Ascending aorta (tissue), 2 donors: ENCODE results near the gene TRPM3. TPM values are rescaled to one million over a fixed set of nuclear protein-coding genes. Genes with fewer than 3 reads are reported as not detected.
A peak's percentile ranks its signal among the peaks of the same experiment; 100 is the strongest.

ENCODE experiments used
- DNase-seq, 2 donors: peaks; one replicate each; pipeline ENCODE4 v3.0.0-alpha.2; 2019; ENCODE audit warnings: low spot score in 2 of 2
- H3K27ac ChIP-seq, 2 donors: fragments of 200-600 bp; sonication (generic); one replicate each; pipeline ENCODE4 v1.5.1; 2016 to 2017; ENCODE audit warnings: mild to moderate bottlenecking in 1 of 2
- H3K27me3 ChIP-seq: fragments of 200-600 bp; sonication (generic); one replicate; pipeline ENCODE4 v1.5.1; 2017
- H3K36me3 ChIP-seq, 2 donors: fragments of 200-600 bp; sonication (generic); one replicate each; pipeline ENCODE4 v1.5.1; 2016
- H3K4me1 ChIP-seq, 2 donors: fragments of 200-600 bp; sonication (generic); one replicate each; pipeline ENCODE4 v1.5.1; 2016 to 2017; ENCODE audit warnings: mild to moderate bottlenecking in 1 of 2
- H3K4me3 ChIP-seq, 2 donors: fragments of 200-600 bp; sonication (generic); one replicate each; pipeline ENCODE4 v1.5.1; 2016 to 2017; ENCODE audit warnings: mild to moderate bottlenecking in 1 of 2
- H3K9me3 ChIP-seq, 2 donors: fragments of 200-600 bp; sonication (generic); one replicate each; pipeline ENCODE4 v1.5.1; 2016
- intact Hi-C: fragments of 100-400 bp; cut with DNase I; formaldehyde crosslinking; loops from one replicate; pipeline ENCODE4 v1.15.1; 2023
- total RNA-seq: library from RNA; depleted of rRNA; stranded (reverse); fragments of >200 nt; gene quantifications from one replicate; pipeline ENCODE4 v1.1.0, GENCODE V29; 2016
- TF ChIP-seq, protein P1 (sequence below), 3 experiments: fragments of 200-600 bp in 2 of 3; fragments of 450-650 bp in 1 of 3; sonication (generic) in 2 of 3; IDR thresholded peaks; one replicate each; pipeline ENCODE4 v1.5.1; 2016 to 2019; ENCODE audit warnings: antibody characterized with exemption in 3 of 3, mild to moderate bottlenecking in 1 of 3, moderate library complexity in 1 of 3

Gene TRPM3
- total RNA-seq, 1 donor from 2014 or later: 3.3 TPM

DNA sequence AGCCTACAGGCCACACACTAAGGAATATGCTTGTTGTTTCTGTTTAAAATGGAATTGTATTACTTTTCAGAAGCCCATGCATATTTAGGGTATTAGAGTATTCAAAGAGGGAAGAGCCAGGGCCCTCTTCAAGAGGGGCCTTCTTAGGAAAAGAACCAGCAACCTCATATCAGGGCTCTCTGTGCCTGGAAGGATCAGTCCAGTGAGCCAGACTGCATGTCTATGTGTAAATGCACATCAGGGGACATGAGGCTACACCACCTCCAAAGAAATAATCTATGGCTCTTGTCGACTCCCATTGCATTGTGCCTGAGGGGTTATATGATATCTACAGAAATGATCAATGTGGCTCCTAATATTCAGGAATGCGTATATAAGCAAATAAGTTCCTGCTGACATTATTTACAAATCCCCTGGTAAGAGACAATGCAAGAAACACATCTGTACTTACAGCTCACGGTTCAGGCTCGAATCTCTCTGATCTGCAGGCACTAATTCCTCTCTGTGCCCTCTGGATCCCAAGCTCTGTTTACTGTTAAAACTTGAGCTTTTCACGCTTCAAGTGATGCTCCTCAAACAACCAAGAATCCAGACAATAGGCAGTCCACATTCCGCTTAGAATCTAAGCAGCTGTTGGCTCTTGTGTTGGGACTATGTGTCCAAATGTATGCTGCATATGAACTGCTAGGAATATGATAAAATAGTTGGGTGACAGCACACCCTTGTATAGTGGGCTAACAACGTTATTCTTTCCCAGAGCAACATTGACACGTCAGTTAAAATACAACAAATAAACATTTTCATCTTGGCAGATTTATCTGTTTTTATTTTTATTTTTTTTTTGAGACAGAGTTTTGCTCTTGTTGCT, 556.7 kb downstream of the TRPM3 start:
- H3K4me3 ChIP-seq: no peak overlapping the region
- no peaks in the 10 kb centered on the region for H3K27me3 ChIP-seq
- H3K4me1 ChIP-seq: no peaks in the 10 kb centered on the region
- DNase-seq: no peak
- intact Hi-C loops: no loop called here
- TF ChIP-seq, protein P1, sequence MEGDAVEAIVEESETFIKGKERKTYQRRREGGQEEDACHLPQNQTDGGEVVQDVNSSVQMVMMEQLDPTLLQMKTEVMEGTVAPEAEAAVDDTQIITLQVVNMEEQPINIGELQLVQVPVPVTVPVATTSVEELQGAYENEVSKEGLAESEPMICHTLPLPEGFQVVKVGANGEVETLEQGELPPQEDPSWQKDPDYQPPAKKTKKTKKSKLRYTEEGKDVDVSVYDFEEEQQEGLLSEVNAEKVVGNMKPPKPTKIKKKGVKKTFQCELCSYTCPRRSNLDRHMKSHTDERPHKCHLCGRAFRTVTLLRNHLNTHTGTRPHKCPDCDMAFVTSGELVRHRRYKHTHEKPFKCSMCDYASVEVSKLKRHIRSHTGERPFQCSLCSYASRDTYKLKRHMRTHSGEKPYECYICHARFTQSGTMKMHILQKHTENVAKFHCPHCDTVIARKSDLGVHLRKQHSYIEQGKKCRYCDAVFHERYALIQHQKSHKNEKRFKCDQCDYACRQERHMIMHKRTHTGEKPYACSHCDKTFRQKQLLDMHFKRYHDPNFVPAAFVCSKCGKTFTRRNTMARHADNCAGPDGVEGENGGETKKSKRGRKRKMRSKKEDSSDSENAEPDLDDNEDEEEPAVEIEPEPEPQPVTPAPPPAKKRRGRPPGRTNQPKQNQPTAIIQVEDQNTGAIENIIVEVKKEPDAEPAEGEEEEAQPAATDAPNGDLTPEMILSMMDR (IDR thresholded peaks at IDR 0.05): no peak
- H3K27ac ChIP-seq: peak overlapping the region in 1 of 2 donors; percentile 63
- H3K9me3 ChIP-seq: no peaks in the 10 kb centered on the region
- H3K36me3 ChIP-seq: no peaks in the 10 kb centered on the region

DNA sequence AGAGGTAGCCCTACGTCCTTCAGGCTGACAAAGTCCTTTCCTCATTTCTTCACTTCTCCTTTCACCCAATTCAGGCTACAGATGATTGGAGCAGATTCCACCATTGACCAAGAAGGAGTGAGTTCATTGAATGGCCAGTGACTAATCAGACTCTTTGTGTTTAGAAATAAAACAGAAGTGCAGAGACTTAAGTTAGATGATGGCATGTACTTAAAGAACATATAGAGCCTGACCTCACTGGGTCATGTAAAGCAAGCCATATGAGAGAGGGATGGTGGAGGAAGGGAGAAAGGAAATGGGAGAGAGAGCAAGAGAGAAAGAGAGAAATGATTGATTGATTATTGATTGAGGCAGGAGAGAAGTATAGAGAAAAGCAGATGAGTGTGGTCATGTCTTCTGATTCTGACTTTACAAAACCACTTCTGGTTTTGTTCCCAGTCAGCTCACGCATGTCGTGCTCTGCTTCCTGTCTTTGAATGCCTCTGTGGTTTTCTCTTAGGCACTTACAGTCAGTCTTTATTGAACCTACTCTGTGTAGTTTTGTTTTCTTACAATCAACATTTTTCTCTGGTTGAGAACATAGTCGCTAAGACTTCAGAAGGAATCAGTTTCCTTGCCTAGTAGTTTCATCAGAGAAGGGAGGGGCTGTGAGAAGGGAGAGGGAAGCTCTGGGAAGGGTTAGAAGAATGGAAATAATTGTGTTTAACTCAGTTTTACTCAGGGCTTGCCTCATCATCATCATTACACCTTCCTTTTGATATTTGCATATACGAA, 557.8 kb downstream of the TRPM3 start:
- Histone ChIP-seq H3K36me3 (no peaks in the 10 kb centered on the region), H3K4me3 (no peak overlapping the region), H3K27ac (peak overlapping the region; percentile 3 to 63), H3K9me3 (no peaks in the 10 kb centered on the region), H3K27me3 (no peaks in the 10 kb centered on the region), H3K4me1 (no peaks in the 10 kb centered on the region)
- intact Hi-C loops: no loop called here
- TF ChIP-seq, protein P1 (IDR thresholded peaks at IDR 0.05): no peak
- no peak for DNase-seq

DNA sequence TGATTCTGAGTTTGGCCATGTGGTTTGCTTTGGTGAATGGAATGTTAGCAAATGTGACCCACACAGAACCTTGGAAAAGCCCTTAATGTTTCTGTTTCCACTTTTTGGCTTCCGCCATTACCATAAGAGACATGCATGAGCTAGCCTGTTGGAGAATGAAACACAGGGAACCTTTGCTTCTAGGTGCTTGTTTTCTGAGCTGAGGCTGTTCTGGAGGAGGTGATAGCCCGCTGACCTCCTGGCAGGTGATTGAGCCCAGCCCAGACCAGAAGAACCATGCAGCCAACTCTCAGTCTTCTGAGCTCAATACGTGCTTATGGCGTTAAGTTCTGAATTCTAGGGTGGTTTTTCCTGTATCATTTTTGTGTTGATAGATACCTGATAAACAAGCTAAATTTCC, 558.4 kb downstream of the TRPM3 start:
- intact Hi-C loops: no loop called here

DNA sequence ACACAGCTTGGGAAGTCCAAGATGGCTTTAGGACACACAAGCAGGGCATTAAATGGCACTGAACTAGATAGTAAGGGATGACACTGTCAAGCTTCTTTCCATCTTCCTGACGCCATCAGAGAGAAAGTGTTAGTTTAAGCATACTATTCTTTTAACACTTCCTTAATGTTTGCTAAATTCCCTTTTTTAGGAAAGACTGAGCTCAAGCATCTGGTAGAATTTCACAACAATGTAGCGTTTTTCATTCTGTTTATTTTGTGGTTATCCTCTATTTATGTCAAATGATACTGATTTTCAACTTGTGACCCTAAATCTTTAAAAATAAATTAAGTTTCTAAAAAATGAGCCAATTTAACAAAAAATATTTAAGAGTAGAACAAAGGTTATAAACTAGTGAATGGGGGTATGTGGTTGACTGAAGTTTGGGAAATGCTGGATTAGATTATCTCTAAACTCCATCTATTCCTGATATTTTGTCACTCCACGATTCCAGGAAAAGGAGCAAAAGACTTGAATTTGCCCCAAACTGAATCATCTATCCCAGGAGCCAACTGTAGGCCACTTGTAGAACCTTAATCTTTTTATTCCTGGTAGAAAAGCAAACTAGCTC, 559.5 kb downstream of the TRPM3 start:
- Histone ChIP-seq H3K4me3 (no peak overlapping the region), H3K4me1 (no peaks in the 10 kb centered on the region), H3K36me3 (no peaks in the 10 kb centered on the region), H3K27ac (peak overlapping the region in 1 of 2 donors; percentile 33), H3K27me3 (no peaks in the 10 kb centered on the region), H3K9me3 (no peaks in the 10 kb centered on the region)
- no peak for DNase-seq
- TF ChIP-seq, protein P1 (IDR thresholded peaks at IDR 0.05): no peak
- intact Hi-C loops: no loop called here

More for the DNA sequence above, 558.4 kb downstream of the TRPM3 start:
- peak overlapping the region; percentile 3 to 25 for H3K27ac ChIP-seq
- no peaks in the 10 kb centered on the region for H3K4me1 ChIP-seq
- TF ChIP-seq, protein P1 (IDR thresholded peaks at IDR 0.05): no peak
- no peaks in the 10 kb centered on the region for H3K36me3 ChIP-seq
- no peak overlapping the region for H3K4me3 ChIP-seq
- no peaks in the 10 kb centered on the region for H3K27me3 ChIP-seq
- no peak for DNase-seq
- no peaks in the 10 kb centered on the region for H3K9me3 ChIP-seq

DNA sequence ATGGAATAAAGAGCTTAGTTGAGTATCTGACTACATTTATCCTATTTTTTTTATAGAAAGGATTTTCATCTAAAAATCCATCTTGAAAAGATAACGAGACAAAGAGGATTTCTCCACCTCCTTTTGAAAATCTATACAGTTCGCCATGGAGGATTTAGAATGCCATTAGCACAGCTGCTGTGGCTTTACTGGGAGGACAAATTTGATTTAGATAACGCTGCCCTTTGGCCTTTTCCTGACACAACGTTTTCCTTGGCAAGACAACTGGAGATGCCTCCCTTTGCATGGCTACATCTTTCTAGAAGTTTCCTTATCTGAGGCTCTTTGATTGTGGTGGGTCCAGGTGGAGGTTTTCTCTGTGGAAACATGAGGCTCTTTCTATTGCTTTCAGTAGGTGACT, 560.3 kb downstream of the TRPM3 start:
- H3K27ac ChIP-seq: no peak overlapping the region

More for the DNA sequence above, 560.3 kb downstream of the TRPM3 start:
- no peaks in the 10 kb centered on the region for H3K9me3 ChIP-seq
- H3K4me3 ChIP-seq: no peak overlapping the region
- no peak for DNase-seq
- no peaks in the 10 kb centered on the region for H3K36me3 ChIP-seq
- intact Hi-C loops: no loop called here
- H3K27me3 ChIP-seq: no peaks in the 10 kb centered on the region
- TF ChIP-seq, protein P1 (IDR thresholded peaks at IDR 0.05): no peak
- no peaks in the 10 kb centered on the region for H3K4me1 ChIP-seq
